ENCODE data around the gene RNASEH1. TPM values are rescaled to one million over a fixed set of nuclear protein-coding genes. Genes with fewer than 3 reads are reported as not detected.

RNASEH1 gene
- total RNA-seq, 1 experiment from 2014 or later: 26.0 TPM

DNA sequence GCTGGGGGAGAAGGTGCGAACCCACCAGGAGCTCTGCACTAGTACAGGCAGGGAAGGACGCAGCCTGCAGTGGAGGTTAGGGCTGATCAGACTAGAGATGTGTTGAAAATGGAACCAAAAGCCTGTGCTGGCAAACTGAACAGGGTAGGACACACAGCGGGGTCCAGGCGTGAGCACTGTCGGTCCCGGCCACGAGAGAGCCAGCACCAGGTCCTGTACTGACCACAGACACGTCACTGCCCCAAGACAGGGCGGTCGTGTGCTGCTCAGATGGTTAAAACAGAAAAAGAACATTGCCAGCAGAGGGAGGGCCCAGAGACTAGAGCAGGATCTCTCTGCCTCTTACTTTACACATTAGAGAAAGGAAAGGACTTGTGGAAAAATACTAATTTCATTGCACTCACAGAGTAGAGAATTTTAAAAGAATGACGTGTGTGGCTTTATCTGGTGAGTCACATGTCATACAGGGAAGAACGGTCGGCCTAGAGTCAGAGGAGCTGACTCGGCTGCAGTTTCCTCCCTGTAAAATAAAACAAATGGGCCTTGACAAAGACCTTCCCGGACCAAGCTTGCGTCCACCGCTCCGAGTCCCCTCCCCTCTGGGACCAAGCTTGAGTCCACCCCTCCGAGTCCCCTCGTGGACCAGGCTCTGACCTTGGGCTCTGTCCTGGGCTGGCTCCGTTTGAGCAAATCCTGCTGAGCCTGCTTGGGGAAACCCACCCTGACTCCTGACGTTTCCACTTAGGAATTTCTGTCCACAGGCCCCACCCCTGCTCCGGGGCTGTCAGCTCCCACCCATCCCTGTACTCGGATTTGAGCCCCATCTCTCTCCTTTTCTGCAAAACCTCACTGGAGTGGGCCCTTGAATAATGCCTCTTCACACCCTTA, 22.1 kb downstream of the RNASEH1 start:
- Histone ChIP-seq H3K27me3 (no peaks in the 10 kb centered on the region), H3K36me3 (peaks cover 11% of the 10 kb centered on the region), H3K9me3 (no peaks in the 10 kb centered on the region), H3K4me3 (peak overlapping the region; percentile 28)
- DNase-seq: peak; percentile 78

DNA sequence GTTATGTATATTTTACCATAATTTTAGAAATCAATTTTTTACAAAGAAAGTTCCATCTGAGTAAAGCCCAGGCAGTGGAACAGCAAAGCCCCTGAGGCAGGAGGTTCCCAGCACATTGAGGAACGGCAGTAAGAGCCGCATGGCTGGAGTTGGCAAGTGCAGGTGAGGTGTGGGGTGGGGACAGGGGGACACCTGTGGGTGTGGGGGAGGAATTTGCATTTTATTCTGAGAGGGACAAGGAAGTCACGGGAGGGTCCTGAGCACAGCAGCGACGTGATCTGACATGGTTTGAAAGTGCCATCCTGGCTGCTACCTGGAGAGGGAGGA, 22.7 kb downstream of the RNASEH1 start:
- H3K9me3 ChIP-seq: no peaks in the 10 kb centered on the region
- peaks cover 6% of the 10 kb centered on the region for H3K36me3 ChIP-seq
- DNase-seq: no peak
- H3K27me3 ChIP-seq: no peaks in the 10 kb centered on the region
- no peak overlapping the region for H3K4me3 ChIP-seq

DNA sequence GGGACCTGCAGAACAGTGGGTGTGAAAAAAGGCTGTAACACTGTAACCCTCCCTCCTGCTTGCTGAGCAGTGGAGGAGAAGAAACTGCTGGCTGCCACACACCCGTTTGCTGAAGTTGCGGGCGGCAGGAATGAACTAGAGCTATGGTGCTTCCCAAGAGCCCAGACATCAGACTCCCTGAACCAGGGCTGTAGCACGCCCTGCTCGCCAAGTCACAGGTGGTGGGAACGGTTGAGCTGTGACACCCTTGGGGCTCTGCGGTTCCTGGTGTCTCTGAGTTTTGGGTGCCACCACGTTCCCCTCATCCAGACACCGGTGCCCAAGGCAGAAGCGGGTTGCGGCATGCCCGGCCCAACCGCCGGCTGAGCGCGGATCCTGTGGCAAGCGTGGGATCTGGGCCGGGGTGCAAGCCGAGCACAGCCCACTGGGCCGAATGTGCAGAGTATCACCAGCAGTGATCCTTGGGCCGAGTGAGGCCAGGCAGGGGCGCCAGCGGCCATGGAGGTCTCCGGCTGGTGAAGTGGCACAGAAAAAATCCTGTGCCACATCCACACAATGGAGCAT, 23.8 kb downstream of the RNASEH1 start:
- H3K27me3 ChIP-seq: no peaks in the 10 kb centered on the region
- no peaks in the 10 kb centered on the region for H3K9me3 ChIP-seq
- no peak overlapping the region for H3K4me3 ChIP-seq
- H3K36me3 ChIP-seq: no peaks in the 10 kb centered on the region; the same call in 1 of the 2 replicates
- DNase-seq: no peak

DNA sequence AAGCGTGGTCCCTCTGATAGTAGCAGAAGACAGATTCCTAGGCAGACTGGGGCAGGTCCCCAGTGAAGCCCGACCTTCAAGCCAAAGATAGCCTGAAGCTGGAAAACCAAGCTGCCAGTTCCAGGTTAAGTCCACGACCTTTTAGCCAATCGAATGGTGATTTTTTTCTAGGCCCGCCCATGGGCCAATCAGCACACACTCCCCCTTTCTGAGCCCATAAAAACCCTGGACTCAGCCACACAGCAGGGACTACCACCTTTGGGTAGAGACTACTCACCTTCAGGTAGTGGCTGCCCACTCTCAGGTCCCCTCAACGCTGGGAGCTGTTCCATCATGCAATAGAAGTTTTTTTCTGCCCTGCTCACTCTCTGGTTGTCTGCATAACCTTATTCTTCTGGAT, 24.3 kb downstream of the RNASEH1 start:
- no peak overlapping the region for H3K4me3 ChIP-seq
- DNase-seq: no peak

DNA sequence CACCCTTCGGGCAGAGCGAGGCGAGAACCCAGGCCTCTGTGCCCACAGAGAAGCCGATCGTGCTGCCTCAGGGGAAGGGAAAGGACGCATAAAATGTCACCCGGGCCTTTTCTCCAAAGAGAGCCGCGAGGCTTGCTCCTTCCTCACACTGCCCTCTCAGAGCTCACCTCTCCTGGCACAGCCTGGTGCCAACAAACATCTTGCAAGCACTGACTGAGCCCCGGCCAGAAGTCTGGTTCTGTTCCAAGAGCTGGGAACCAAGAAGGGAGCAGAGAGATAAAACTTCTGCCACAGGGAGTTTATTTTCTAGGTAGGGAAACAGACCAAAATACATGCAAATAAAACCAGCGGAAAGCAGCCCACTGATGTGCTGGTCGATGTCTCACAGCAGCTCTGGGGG, 25.2 kb downstream of the RNASEH1 start:
- Histone ChIP-seq H3K9me3 (no peaks in the 10 kb centered on the region), H3K27me3 (no peaks in the 10 kb centered on the region), H3K36me3 (no peaks in the 10 kb centered on the region; the same call in 1 of the 2 replicates), H3K4me3 (no peak overlapping the region)
- no peak for DNase-seq

More for the DNA sequence above, 24.3 kb downstream of the RNASEH1 start:
- Histone ChIP-seq H3K9me3 (no peaks in the 10 kb centered on the region), H3K27me3 (no peaks in the 10 kb centered on the region), H3K36me3 (no peaks in the 10 kb centered on the region; the same call in 1 of the 2 replicates)

DNA sequence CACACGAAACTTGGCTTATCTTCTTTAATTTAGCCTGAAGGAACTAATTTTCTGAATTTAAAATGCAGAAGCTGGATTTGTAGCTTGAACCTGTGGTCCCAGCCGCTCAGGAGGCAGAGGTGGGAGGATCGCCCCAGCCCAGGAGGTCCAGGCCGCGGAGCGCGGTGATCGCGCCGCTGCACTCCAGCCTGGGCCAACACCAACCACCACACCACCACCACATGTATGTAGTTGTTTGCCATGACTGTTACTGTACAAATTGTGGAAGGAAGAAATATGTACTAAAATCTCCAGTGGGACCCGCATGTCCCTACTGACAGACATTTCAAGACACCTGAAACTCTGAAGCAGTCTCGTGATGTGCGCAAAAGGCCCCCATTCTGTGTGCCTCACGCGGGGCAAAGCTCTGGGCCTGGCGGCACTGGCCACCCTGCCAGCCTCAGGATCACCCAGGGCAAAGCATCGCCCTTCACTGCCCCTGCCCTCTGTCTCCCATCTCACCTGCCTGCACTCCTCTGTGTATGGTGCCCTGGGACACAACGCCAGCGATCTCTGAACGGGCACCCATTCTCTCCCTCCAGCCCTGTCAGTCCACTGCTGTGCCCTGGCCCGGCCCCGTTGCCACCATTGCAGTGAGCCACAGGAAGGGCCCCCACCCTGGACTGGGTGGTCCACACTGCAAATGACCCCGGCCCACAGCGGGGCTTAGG, 28.7 kb downstream of the RNASEH1 start:
- no peak overlapping the region for H3K4me3 ChIP-seq
- no peak for DNase-seq
- no peaks in the 10 kb centered on the region for H3K9me3 ChIP-seq
- no peaks in the 10 kb centered on the region for H3K27me3 ChIP-seq
- no peaks in the 10 kb centered on the region; the same call in 1 of the 2 replicates for H3K36me3 ChIP-seq

DNA sequence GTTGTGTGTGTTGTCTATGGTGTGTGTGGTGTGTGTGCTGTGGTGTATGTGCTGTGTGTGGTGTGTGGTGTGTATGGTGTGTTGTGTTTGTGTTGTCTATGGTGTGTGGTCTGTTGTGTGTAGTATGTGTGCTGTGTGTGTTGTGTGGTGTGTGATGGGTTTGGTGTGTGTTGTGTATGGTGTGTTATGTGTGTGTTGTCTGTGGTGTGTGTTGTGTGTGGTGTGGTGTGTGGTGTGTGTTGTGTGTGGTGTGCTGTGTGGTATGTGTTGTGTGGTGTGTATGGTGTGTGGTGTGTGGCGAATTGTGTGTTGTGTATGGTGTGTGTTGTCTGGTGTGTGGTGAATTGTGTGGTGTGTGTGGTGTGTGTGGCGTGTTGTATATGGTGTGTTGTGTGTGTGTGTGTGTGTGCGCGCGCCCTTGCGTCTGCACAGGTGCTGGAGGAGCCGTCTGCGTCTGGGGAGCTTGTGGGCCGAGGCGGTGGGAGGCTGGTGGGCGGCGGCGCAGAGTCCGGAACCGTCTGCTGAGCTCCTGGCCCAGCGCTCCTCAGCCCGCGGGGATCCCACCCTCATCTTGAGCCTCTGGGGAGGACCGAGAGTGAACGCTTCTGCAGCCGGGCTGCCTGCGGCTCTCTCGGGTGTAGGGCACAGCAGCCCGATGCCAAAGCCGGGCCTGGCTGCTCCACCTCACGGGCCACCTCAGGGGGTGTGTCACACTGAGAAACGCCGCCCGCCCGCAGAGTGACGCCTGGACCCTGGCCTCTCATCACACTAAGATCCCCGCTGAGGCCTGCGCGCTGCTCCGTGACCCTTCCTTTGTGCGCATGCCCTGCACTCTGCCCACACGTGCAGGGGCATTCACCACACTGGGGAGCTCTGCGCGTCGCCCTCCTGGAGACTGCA, 30.0 kb downstream of the RNASEH1 start:
- no peak for DNase-seq
- H3K27me3 ChIP-seq: no peaks in the 10 kb centered on the region
- no peaks in the 10 kb centered on the region for H3K36me3 ChIP-seq
- no peaks in the 10 kb centered on the region for H3K9me3 ChIP-seq
- H3K4me3 ChIP-seq: no peak overlapping the region

DNA sequence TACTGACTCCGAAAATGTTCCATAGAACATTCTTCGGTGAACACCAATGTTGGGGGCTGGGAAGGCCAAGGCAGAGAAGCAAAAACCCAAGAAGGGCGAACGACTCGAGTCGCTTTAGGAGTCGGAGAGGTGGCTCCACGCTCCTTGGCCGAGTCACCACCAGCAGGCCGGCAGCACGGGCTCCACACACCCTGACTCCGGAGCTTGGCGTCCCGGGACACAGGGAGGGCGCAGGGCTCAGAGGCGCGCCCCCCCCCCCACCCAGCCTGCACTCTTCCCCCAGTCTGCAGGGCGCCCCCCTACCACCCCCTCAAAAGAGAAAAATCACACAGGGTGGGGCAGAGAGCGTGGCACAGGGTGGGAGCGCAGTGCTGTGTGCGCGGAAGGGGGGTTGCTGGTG, 31.3 kb downstream of the RNASEH1 start:
- no peaks in the 10 kb centered on the region for H3K36me3 ChIP-seq
- H3K4me3 ChIP-seq: no peak overlapping the region
- no peaks in the 10 kb centered on the region for H3K27me3 ChIP-seq
- DNase-seq: no peak
- no peaks in the 10 kb centered on the region for H3K9me3 ChIP-seq

DNA sequence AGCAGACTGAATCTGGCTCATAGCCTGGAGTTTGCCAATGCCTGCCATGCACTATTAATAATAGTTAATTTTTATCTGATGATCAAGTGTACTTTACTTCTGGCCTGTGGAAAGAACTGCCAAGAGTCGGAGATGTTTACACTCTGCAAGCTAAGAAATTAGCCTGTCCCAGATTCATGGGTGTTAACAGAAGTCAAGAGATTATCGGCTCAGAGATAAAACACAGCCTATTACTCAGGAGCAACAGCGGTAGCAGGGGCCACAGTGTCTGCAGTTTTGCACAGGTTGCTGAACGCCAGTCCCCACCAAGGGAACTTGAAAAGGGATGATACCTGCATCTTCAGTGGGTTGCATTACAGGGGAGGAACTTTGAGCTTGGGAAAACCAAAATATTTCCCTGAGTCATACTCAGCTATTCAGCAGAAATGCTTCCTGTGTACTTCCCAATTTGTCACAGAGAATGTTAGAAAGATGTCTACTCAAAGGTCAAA, 34.5 kb downstream of the RNASEH1 start:
- Histone ChIP-seq H3K36me3 (no peaks in the 10 kb centered on the region), H3K27me3 (no peaks in the 10 kb centered on the region), H3K9me3 (no peaks in the 10 kb centered on the region), H3K4me3 (no peak overlapping the region)
- no peak for DNase-seq

DNA sequence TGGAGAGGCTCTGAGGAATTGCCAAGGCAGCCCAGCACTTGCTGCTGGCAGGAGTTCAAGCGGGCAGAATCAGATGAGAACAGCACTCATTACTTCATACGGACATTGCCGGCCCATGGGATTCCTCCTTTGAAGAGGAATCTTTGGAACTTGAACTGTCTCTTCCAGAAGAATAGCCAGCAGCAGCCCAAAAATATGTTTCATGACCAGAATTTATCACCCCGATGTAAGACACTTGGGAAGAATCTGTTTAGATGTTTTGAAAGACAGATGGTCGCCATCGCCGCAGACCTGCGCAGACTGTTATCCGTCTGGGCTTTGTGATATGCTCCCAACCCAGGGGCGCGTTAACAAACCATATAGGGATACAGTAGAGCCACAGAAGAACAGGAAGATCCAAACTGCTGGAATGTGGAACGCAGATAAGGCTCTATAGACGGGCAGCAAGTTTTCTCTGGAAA, 35.1 kb downstream of the RNASEH1 start:
- Histone ChIP-seq H3K9me3 (no peaks in the 10 kb centered on the region), H3K4me3 (no peak overlapping the region), H3K27me3 (no peaks in the 10 kb centered on the region), H3K36me3 (no peaks in the 10 kb centered on the region)
- DNase-seq: no peak

DNA sequence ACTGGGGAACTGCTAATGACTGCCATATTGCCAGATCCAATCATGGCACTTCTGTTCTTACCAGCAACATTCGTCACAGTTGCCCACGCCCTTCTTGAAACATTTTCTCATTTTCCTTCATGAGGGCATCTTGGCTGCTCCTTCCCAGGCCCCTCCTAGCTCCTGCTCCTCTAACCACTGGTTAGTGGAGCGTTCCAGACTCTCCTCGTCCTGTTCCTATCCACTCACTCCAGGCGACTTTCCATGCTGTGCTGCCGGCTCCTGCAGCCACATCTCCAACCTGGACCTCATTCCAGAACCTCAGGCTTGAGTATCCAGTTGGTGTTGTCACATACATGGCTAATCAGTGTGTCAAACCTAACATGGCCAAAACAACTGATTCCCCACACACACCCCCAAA, 37.5 kb downstream of the RNASEH1 start:
- no peaks in the 10 kb centered on the region for H3K27me3 ChIP-seq
- no peak for DNase-seq
- peaks cover 8% of the 10 kb centered on the region for H3K36me3 ChIP-seq
- H3K4me3 ChIP-seq: no peak overlapping the region
- H3K9me3 ChIP-seq: peaks cover 3% of the 10 kb centered on the region

DNA sequence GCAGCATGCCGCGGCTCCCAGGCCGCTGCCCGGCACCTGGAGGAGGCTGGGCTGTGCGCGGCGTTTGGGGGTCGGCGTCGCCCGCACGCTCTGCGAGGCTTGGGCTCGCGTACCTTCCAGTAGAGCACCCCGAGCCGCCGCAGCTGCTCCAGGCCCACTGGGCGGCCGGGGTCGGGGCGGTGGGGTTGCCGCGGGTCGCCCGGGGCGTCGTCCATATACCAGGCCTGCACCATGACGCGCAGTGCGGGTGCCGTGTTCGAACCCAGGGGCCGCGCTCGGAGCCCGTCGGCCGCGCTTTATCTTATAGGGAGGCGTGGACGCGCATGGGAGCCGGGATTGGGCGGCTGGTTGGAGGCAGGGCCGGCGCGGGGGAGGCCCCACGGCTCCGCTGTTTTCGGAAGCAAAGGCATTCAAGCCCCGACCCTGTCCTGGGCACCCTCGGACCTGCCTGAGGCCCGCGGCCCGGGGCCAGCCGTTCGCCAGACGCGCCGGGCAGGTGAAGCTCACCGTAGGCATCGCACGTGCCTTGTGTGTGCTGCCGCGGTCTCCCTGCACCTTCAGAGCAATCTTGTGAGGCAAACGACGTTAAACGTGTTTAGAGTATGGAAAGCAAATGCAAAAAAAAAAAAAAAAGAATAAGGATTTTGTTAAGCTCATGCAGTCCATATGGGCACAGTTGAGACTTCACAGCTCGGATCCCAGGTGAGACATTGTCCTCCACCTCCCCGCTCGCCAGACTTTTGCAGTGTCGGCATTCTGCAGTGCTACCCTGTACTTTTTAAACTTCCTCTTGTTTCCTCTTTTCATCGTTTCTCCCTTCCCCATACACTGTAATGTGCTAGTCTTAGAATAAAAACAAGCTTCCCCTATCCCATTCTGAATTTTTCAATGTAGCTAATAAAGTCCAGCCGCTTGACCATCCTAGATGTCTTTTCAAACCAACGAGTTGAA, 38.6 kb downstream of the RNASEH1 start, which contains the start of gene ADI1:
Gene ADI1 (minus strand): TSS at position 277 of the 951 bp plus-strand sequence. CDS start 44 bp downstream, at position 233.
- DNase-seq: peak; percentile 81

DNA sequence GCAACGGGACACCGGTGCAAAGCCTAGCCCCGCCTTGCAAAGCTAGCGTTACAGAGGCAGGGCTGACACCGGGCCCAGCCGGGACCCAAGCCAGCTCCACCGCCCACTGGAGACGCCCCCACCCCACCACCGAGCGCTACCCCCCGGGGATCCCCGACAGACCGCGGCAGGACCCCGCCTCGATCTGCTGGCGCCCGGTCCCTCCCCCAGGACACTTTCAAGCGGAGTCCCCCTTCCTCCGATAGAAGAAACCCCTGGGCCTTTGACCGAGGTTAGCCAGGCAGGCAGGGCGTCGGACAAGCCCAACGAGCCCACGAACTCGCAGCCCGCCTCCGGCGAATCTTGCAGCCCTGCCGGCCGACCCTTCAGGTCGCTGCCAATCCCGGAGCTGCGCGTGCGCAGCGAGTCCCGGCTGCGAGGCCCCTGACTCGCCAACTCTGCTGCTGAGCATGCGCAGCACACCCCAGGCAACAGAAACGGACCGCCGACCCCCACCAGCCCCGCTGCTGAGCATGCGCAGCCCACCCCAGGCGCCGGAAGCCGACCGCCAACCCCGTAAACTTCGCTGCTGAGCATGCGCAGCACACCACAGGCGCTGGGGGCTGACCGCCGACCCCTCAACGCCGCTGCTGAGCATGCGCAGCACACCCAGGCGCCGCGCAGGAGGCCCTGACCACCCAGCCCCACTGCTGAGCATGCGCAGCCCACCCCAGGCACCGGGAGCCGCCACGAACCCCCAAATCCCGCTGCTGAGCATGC, 39.5 kb downstream of the RNASEH1 start:
- Histone ChIP-seq H3K27me3 (no peaks in the 10 kb centered on the region), H3K36me3 (peaks cover 13% of the 10 kb centered on the region), H3K9me3 (peaks cover 3% of the 10 kb centered on the region), H3K4me3 (peak overlapping the region; percentile 72)
- DNase-seq: peak; percentile 96

More for the DNA sequence above, 38.6 kb downstream of the RNASEH1 start, which contains the start of gene ADI1:
- peaks cover 11% of the 10 kb centered on the region for H3K36me3 ChIP-seq
- no peaks in the 10 kb centered on the region for H3K27me3 ChIP-seq
- H3K9me3 ChIP-seq: peaks cover 3% of the 10 kb centered on the region
- peak within 1 kb of the TSS; percentile 72 for H3K4me3 ChIP-seq

DNA sequence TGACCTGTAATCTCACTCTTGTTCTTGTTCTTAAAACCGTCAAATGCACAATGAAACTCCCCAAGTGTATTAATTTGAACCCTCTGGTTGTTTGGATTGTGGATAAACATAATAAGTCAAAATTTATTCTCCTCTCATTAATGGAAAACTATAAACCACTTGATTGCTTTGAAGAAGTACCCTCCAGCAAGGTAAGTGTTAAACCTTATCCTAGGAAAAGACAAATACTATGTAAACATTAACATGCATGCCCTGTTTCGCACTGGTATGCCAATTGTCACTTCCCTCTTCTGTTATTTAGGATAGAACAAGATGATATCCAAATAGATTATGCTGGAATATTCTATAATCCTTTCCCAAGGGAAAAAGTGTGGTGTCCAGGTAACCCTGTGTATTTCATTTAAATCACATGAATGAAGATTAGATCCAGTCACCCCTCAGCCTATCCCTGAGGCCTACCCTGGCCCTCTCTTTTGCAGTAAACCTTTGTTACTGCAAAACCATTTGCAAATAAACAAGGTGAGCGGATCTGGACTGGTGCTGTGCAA, 40.1 kb downstream of the RNASEH1 start:
- Histone ChIP-seq H3K9me3 (peaks cover 3% of the 10 kb centered on the region), H3K36me3 (peaks cover 19% of the 10 kb centered on the region), H3K27me3 (no peaks in the 10 kb centered on the region), H3K4me3 (peak overlapping the region; percentile 72)
- no peak for DNase-seq

All from MG63 (cell line).